Neural crest cell (in vitro differentiated cells): ENCODE measurements around the gene AP2M1. TPM values are rescaled to one million over a fixed set of nuclear protein-coding genes. Genes with fewer than 3 reads are reported as not detected.

ENCODE experiments used
- DNase-seq: peaks from one replicate; pipeline ENCODE4 v3.0.0; 2021; ENCODE audit warnings: low read depth, mixed read lengths, low spot score
- H3K27ac Mint-ChIP-seq: one replicate; pipeline ENCODE4 v1.8.0; 2021; ENCODE audit warnings: mild to moderate bottlenecking, mixed read lengths; ENCODE audit not compliant: unreplicated experiment
- H3K27me3 Mint-ChIP-seq: 2 replicates; pipeline ENCODE4 v1.8.0; 2021; ENCODE audit warnings: low read depth, mild to moderate bottlenecking, mixed read lengths
- H3K36me3 Mint-ChIP-seq: 2 replicates; pipeline ENCODE4 v1.8.0; 2021; ENCODE audit warnings: low read depth, mild to moderate bottlenecking, mixed read lengths
- H3K4me1 Mint-ChIP-seq: 2 replicates; pipeline ENCODE4 v1.8.0; 2021; ENCODE audit warnings: mixed read lengths
- H3K4me3 Mint-ChIP-seq: one replicate; pipeline ENCODE4 v1.8.0; 2021; ENCODE audit warnings: mild to moderate bottlenecking, mixed read lengths
- H3K9me3 Mint-ChIP-seq: 2 replicates; pipeline ENCODE4 v1.8.0; 2021; ENCODE audit warnings: mixed read lengths
- long read RNA-seq: library from polyadenylated mRNA; unstranded; transcript quantifications from one replicate; pipeline ENCODE4 v2.0.0, GENCODE V29; 2020
- total RNA-seq: library from RNA; stranded (reverse); gene quantifications from 2 replicates; pipeline ENCODE4 v1.2.1, GENCODE V29; 2021
- TF ChIP-seq, protein P1 (sequence below): fragments of 200-600 bp; sonication (generic); conservative IDR thresholded peaks from 2 replicates; pipeline ENCODE4 v1.5.0; 2021; ENCODE audit warnings: antibody characterized with exemption, mild to moderate bottlenecking

The AP2M1 gene
- total RNA-seq: 271 and 289 TPM in 2 replicates
- long read RNA-seq, partial matches to known transcripts: 6 of 70 reads
- long read RNA-seq, other reads (novel, unspliced or antisense): 63 of 70 reads

DNA sequence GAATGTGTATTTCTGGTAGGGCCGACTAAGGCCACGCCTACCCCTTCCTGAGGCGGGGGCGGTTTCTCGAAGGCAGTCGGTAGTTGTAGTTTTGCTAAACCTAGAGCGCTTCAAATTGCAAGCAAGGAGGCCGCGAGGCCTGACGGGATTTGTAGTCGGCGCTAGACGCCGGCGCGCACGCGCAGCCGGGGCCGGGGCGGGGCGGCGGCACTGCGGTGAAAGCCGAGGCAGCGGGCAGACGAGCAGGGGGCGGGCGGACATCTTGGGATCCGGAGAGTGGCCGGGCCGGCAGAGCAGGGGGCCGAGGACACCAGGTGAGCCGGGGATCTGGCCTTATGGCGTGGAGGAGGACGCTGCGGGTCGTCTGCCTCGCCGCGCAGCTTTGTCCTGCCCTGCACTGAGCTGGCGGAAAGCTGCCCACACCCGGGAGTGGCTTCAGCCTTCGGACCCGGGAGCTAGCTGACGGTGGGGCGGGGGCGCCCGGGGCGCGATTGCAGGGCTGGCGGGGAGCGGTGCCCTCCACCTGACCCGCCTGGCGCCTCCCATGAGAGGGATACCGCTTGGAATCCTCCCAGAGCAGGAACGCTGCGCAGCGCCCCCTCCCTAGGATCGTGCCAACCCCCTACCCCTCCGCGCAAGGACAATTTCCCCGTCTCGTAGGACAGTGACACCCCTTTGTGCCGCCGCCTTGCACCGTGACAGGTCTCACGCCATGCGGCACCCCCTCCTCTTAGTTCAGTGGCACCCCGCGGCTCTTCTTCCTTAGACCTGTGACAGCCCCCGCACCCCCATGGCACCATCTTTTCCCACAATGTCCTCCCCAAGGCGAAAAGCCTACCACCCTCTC is at the start of gene AP2M1:
AP2M1 (plus strand) TSS at position 210 of the 847 bp plus-strand sequence. CDS start 2,139 bp downstream, outside the sequence.
- Mint-ChIP-seq H3K27ac (peak within 1 kb of the TSS; percentile 92), H3K9me3 (no peaks in the 10 kb centered on the region), H3K27me3 (no peaks in the 10 kb centered on the region), H3K4me1 (peaks cover 34% of the 10 kb centered on the region), H3K4me3 (peak within 1 kb of the TSS; percentile 98), H3K36me3 (peaks cover 14% of the 10 kb centered on the region)
- DNase-seq: peak; percentile 92
- TF ChIP-seq, protein P1, sequence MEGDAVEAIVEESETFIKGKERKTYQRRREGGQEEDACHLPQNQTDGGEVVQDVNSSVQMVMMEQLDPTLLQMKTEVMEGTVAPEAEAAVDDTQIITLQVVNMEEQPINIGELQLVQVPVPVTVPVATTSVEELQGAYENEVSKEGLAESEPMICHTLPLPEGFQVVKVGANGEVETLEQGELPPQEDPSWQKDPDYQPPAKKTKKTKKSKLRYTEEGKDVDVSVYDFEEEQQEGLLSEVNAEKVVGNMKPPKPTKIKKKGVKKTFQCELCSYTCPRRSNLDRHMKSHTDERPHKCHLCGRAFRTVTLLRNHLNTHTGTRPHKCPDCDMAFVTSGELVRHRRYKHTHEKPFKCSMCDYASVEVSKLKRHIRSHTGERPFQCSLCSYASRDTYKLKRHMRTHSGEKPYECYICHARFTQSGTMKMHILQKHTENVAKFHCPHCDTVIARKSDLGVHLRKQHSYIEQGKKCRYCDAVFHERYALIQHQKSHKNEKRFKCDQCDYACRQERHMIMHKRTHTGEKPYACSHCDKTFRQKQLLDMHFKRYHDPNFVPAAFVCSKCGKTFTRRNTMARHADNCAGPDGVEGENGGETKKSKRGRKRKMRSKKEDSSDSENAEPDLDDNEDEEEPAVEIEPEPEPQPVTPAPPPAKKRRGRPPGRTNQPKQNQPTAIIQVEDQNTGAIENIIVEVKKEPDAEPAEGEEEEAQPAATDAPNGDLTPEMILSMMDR: no peak

DNA sequence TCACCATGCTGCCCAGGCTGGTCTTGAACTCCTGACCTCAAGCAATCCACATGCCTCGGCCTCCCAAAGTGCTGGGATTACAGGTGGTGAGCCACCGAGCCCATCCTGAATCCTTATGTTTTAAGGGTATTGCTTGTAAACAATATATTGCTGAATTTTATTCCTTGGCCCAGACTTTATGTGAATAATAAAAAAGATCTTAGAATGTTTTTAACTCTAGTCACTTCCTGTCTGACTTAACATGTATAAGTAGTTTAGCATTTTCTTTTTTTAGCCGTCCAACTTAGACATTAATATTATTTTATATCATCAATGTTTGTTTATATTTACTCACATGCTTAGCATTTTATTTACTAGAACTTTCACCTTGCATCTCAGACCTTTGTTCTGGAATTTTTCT is 48.6 kb upstream of the AP2M1 start:
- no peak overlapping the region for H3K27ac Mint-ChIP-seq
- H3K9me3 Mint-ChIP-seq: no peaks in the 10 kb centered on the region
- TF ChIP-seq, protein P1: no peak
- no peaks in the 10 kb centered on the region for H3K27me3 Mint-ChIP-seq
- H3K36me3 Mint-ChIP-seq: no peaks in the 10 kb centered on the region
- no peak for DNase-seq
- H3K4me3 Mint-ChIP-seq: no peak overlapping the region
- no peaks in the 10 kb centered on the region for H3K4me1 Mint-ChIP-seq

DNA sequence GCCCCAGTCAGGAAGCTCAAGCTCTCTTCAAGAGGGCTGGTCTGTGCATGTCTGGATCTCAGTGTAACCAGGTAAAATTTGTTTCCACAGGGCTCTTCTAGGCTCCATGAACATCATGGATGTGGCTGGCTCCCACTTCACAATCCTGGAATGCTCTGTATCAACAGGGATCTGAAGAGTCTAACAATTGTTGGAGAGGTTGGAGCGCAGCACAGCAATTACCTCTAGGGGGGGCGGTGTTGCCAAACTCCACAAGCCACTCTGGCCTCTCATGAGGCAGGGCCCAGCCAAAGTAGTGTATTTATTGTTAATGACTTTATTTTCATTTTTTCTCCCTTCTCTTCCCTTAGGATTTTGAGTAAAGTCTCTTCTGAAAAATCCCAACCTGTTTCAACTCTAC is 45.6 kb upstream of the AP2M1 start:
- peaks cover 8% of the 10 kb centered on the region for H3K4me1 Mint-ChIP-seq
- no peak overlapping the region for H3K27ac Mint-ChIP-seq
- no peaks in the 10 kb centered on the region for H3K36me3 Mint-ChIP-seq
- H3K9me3 Mint-ChIP-seq: no peaks in the 10 kb centered on the region
- peaks cover 5% of the 10 kb centered on the region for H3K27me3 Mint-ChIP-seq
- TF ChIP-seq, protein P1: peak; percentile 51
- H3K4me3 Mint-ChIP-seq: peak overlapping the region; percentile 42
- DNase-seq: no peak

DNA sequence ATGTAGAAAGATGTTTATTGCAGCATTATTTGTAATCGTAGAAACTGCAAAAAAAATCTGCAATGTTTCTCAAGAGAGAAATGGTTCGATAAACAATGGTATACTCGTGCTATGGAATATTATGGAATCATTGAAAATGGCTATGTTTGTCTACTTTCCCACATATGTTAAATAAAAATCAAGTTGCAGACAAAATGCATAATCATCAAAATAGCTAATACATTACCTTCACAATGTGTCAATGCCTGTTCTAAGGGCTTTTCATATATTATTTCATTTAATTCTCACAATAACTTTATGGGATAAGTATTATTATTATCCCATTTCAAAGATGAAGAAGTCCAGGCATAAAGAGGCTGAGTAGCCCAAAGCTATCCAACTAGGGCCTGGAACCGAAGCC is 41.7 kb upstream of the AP2M1 start:
- no peaks in the 10 kb centered on the region for H3K9me3 Mint-ChIP-seq
- H3K27me3 Mint-ChIP-seq: peaks cover 5% of the 10 kb centered on the region
- DNase-seq: no peak
- TF ChIP-seq, protein P1: no peak
- H3K4me3 Mint-ChIP-seq: no peak overlapping the region
- H3K27ac Mint-ChIP-seq: no peak overlapping the region
- H3K36me3 Mint-ChIP-seq: no peaks in the 10 kb centered on the region
- peaks cover 38% of the 10 kb centered on the region for H3K4me1 Mint-ChIP-seq

DNA sequence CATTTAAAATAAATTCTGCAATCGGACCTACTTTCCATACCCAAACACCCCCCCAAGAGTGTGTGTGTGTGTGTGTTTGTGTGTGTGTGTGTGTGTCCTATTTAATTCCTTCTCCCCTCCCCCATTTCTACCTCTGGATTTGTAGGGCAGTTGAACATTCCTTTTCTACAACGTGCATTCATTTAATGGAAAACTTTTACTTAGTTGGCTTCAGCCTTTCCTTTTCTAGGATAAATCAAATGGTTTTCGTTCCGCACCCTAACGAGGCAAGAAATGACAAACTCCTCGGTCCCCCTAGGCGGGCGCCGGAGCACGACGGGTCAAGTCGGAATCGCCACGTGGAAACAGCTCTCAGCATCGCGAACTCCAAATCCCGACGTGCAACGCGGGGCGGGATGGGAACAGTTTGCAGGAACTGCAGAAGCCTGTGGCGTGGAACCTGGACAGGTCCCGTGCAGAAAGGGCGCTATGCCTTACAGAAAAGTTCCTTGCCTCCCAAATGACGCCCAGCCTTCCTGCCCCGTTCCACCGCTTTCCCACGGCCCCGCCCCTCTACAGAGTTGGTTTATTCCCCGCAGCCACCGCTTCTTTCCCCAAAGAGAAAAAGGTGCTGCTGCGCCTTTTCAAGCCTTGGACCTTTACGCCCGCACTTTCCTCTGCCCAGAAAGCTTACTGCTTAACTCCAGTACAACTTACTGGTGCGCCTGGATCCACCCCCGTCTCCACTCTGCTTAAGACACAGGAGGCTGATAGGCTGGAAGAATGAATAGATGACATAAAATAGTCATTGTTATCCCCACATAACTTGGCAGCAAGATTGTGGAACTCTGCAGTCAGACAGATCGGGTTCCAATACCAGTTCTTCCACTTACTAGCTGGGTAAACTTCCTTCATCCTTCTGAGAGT is 40.6 kb upstream of the AP2M1 start:
- TF ChIP-seq, protein P1: no peak
- peak overlapping the region; percentile 94 for H3K4me3 Mint-ChIP-seq
- H3K4me1 Mint-ChIP-seq: peaks cover 38% of the 10 kb centered on the region
- no peaks in the 10 kb centered on the region for H3K9me3 Mint-ChIP-seq
- DNase-seq: peak; percentile 64
- peak overlapping the region; percentile 78 for H3K27ac Mint-ChIP-seq
- H3K27me3 Mint-ChIP-seq: peaks cover 5% of the 10 kb centered on the region
- no peaks in the 10 kb centered on the region for H3K36me3 Mint-ChIP-seq
